WTC11 (cell line): ENCODE measurements around the gene PRELID2.

ENCODE experiments used
- ATF1 ChIP-seq: sonication (generic); formaldehyde crosslinking; IDR thresholded peaks from 2 replicates; pipeline ENCODE4 v1.8.1; 2023; ENCODE audit warnings: mild to moderate bottlenecking, moderate library complexity, missing genetic modification reagents
- CBFB ChIP-seq: sonication (generic); formaldehyde crosslinking; IDR thresholded peaks from 2 replicates; pipeline ENCODE4 v1.8.1; 2022; ENCODE audit warnings: mild to moderate bottlenecking, low read depth, missing genetic modification reagents
- FOXJ3 ChIP-seq: sonication (generic); formaldehyde crosslinking; IDR thresholded peaks from 2 replicates; pipeline ENCODE4 v1.9.0; 2021; ENCODE audit warnings: missing genetic modification reagents, mild to moderate bottlenecking, borderline replicate concordance
- MAX ChIP-seq: sonication (generic); formaldehyde crosslinking; IDR thresholded peaks from 2 replicates; pipeline ENCODE4 v1.8.0; 2022; ENCODE audit warnings: mild to moderate bottlenecking, missing genetic modification reagents
- NR1H2 ChIP-seq: sonication (generic); formaldehyde crosslinking; IDR thresholded peaks from 2 replicates; pipeline ENCODE4 v1.9.0; 2021; ENCODE audit warnings: mild to moderate bottlenecking, moderate library complexity, missing genetic modification reagents
- PRDM15 ChIP-seq: sonication (generic); formaldehyde crosslinking; IDR thresholded peaks from 2 replicates; pipeline ENCODE4 v1.8.0; 2022; ENCODE audit warnings: missing genetic modification reagents
- SMAD3 ChIP-seq: sonication (generic); formaldehyde crosslinking; IDR thresholded peaks from 2 replicates; pipeline ENCODE4 v1.8.0; 2022; ENCODE audit warnings: missing genetic modification reagents, mild to moderate bottlenecking, borderline replicate concordance
- USF2 ChIP-seq: sonication (generic); formaldehyde crosslinking; IDR thresholded peaks from 2 replicates; pipeline ENCODE4 v1.8.1; 2023; ENCODE audit warnings: mild to moderate bottlenecking, missing genetic modification reagents, moderate library complexity
- ZBTB21 ChIP-seq: sonication (generic); formaldehyde crosslinking; IDR thresholded peaks from 2 replicates; pipeline ENCODE4 v1.8.1; 2023; ENCODE audit warnings: mild to moderate bottlenecking, missing genetic modification reagents, borderline replicate concordance
- ZNF532 ChIP-seq: fragments of 250-450 bp; sonication (Bioruptor Pico); IDR thresholded peaks from 2 replicates; pipeline ENCODE4 v1.9.0; 2021; ENCODE audit warnings: mild to moderate bottlenecking, borderline replicate concordance
- TF ChIP-seq, protein P1 (sequence below): fragments of 200-600 bp; IDR thresholded peaks from 2 replicates; pipeline ENCODE4 v1.8.0; 2022; ENCODE audit warnings: antibody characterized with exemption
- TF ChIP-seq, protein P2 (sequence below): sonication (generic); formaldehyde crosslinking; IDR thresholded peaks from 2 replicates; pipeline ENCODE4 v1.8.1; 2022; ENCODE audit warnings: low read depth, missing genetic modification reagents, borderline replicate concordance

DNA sequence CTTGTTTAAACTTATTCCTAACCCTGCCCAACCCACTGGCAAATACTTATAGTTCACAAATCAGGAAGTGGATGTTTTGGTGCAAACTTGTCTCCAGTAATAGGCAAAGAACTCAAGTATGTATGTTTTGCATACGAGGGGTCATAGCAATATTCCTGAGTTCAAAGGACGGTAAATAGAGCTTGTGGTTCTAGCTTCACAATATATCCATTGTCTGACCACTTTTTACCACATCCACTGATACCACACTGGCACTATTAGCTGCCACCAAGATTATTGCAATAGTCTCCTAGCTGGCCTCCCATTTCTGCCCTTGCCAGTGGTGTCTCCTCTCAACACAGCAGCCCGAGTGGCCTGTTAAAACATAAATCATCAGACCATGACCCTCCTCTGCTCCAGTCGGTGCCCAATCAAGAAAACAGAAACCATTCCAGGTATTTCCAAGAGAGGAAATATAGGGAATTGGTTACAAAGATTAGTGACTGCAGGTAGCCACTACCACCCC is 20.7 kb upstream of the PRELID2 start:
- TF ChIP-seq, protein P1, sequence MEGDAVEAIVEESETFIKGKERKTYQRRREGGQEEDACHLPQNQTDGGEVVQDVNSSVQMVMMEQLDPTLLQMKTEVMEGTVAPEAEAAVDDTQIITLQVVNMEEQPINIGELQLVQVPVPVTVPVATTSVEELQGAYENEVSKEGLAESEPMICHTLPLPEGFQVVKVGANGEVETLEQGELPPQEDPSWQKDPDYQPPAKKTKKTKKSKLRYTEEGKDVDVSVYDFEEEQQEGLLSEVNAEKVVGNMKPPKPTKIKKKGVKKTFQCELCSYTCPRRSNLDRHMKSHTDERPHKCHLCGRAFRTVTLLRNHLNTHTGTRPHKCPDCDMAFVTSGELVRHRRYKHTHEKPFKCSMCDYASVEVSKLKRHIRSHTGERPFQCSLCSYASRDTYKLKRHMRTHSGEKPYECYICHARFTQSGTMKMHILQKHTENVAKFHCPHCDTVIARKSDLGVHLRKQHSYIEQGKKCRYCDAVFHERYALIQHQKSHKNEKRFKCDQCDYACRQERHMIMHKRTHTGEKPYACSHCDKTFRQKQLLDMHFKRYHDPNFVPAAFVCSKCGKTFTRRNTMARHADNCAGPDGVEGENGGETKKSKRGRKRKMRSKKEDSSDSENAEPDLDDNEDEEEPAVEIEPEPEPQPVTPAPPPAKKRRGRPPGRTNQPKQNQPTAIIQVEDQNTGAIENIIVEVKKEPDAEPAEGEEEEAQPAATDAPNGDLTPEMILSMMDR = no peak
- no peak for TF ChIP-seq USF2 (CRISPR knock-in tag)
- TF ChIP-seq MAX (CRISPR knock-in tag) = no peak
- TF ChIP-seq SMAD3 (CRISPR knock-in tag) = no peak
- TF ChIP-seq FOXJ3 (CRISPR knock-in tag) = no peak
- no peak for TF ChIP-seq ATF1
- no peak for TF ChIP-seq CBFB (CRISPR knock-in tag)
- no peak for TF ChIP-seq ZNF532 (CRISPR knock-in tag)
- TF ChIP-seq PRDM15 = no peak
- TF ChIP-seq NR1H2 (CRISPR knock-in tag) = no peak
- TF ChIP-seq, protein P2, sequence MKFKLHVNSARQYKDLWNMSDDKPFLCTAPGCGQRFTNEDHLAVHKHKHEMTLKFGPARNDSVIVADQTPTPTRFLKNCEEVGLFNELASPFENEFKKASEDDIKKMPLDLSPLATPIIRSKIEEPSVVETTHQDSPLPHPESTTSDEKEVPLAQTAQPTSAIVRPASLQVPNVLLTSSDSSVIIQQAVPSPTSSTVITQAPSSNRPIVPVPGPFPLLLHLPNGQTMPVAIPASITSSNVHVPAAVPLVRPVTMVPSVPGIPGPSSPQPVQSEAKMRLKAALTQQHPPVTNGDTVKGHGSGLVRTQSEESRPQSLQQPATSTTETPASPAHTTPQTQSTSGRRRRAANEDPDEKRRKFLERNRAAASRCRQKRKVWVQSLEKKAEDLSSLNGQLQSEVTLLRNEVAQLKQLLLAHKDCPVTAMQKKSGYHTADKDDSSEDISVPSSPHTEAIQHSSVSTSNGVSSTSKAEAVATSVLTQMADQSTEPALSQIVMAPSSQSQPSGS (CRISPR knock-in tag) = no peak
- TF ChIP-seq ZBTB21 (CRISPR knock-in tag) = no peak
